Astrocyte of the cerebellum (primary cell): ENCODE data around the gene CD52.

ENCODE experiments used
- DNase-seq: peaks from one replicate; pipeline ENCODE4 v3.0.0-alpha.2; 2011; ENCODE audit warnings: low read depth
- H3K4me3 ChIP-seq: 2 replicates; pipeline ENCODE4 v1.5.1; 2011; ENCODE audit warnings: mild to moderate bottlenecking, low read depth, low read length, moderate library complexity
- in situ Hi-C: cut with HindIII; loops from 2 replicates; pipeline ENCODE4 v1.10.0; 2017; ENCODE audit warnings: low sequenced_read_pairs
- TF ChIP-seq, protein P1 (sequence below): IDR thresholded peaks from 2 replicates; pipeline ENCODE4 v1.5.1; 2012; ENCODE audit warnings: low read length, low read depth, moderate library complexity, mild to moderate bottlenecking; ENCODE audit errors: missing control alignments

The CD52 gene

DNA sequence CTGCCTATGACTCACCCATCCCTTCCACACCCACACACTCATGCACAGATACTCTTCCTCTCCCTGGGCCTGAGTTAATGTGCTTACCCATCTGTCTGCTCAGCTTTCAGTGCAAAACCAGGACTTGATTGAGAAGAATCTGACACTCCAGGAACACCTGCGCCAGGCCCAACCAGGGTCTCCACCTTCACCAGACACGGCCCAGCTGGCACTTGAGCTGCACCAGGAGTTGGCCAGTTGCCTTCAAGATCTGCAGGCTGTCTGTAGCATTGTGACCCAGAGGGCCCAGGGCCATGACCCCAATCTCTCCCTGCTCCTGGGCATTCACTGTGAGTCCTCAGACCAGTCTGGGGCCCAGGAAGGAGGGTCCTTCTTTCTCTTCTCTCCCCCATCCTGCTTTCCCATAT is 41.3 kb upstream of the CD52 start:
- in situ Hi-C loops = no loop called here
- DNase-seq = no peak
- TF ChIP-seq, protein P1, sequence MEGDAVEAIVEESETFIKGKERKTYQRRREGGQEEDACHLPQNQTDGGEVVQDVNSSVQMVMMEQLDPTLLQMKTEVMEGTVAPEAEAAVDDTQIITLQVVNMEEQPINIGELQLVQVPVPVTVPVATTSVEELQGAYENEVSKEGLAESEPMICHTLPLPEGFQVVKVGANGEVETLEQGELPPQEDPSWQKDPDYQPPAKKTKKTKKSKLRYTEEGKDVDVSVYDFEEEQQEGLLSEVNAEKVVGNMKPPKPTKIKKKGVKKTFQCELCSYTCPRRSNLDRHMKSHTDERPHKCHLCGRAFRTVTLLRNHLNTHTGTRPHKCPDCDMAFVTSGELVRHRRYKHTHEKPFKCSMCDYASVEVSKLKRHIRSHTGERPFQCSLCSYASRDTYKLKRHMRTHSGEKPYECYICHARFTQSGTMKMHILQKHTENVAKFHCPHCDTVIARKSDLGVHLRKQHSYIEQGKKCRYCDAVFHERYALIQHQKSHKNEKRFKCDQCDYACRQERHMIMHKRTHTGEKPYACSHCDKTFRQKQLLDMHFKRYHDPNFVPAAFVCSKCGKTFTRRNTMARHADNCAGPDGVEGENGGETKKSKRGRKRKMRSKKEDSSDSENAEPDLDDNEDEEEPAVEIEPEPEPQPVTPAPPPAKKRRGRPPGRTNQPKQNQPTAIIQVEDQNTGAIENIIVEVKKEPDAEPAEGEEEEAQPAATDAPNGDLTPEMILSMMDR = no peak
- no peak overlapping the region for H3K4me3 ChIP-seq

DNA sequence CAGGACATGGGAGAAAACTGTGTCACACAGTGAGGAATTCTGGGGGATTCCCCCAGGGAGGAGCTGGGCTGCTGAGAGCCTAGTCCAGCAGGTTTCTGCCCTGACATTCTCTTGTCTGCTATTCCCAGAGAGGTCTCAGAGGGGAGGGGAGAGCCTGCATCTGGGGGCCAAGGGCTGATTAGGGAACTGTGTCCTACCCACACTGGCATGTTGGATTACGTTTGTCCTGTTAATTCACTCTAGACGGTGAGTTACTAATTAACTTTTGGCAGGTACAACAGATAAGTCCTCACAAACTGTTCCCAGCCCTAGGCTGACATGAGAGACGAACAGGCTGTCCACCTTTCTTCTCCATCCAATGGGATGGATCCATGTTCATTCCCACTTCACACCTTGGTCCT is 40.5 kb upstream of the CD52 start:
- H3K4me3 ChIP-seq = no peak overlapping the region
- DNase-seq = no peak
- in situ Hi-C loops = no loop called here
- TF ChIP-seq, protein P1 = no peak

DNA sequence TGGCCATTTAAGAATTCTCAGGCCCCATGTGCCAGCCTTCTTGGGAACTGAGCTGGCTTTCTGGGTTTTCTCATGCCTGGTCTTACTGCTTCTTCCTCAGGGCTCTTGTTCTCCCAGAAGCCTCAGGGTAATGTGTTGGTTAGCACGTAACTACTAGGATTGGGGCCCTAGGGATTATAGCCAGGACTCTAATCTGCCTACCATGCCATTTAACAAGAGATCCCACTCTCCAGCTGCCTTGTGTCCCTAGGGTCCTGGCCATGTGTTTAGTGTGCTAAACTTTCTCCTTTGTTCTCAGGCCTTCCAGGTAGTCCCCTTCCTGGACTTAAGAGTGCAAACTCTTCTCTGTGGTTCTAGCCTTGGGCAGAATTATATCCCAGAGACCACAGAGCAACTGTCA is 40.0 kb upstream of the CD52 start:
- no peak overlapping the region for H3K4me3 ChIP-seq
- TF ChIP-seq, protein P1 = no peak
- no peak for DNase-seq
- in situ Hi-C loops = no loop called here

DNA sequence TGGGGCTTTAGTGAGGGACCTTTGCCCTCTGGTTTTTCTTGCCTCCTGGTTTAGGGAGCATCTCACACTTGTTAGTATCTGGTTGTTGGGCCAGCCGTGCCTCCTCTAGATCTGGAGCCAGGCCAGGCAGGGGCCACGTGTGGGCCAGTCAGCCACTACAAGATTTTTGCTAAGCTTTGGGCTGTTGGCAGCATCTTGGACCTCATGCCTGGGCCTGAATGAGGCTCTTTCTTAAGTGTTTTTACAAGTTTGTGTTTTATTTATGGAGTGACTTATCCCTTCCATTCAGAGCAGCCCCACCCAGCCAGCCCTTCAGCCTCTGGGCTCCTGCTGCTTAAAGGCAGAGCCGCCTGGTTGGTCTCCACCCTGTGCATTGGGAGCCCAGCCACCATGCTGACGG is 39.5 kb upstream of the CD52 start:
- H3K4me3 ChIP-seq = no peak overlapping the region
- no peak for DNase-seq
- TF ChIP-seq, protein P1 = no peak
- in situ Hi-C loops = no loop called here

DNA sequence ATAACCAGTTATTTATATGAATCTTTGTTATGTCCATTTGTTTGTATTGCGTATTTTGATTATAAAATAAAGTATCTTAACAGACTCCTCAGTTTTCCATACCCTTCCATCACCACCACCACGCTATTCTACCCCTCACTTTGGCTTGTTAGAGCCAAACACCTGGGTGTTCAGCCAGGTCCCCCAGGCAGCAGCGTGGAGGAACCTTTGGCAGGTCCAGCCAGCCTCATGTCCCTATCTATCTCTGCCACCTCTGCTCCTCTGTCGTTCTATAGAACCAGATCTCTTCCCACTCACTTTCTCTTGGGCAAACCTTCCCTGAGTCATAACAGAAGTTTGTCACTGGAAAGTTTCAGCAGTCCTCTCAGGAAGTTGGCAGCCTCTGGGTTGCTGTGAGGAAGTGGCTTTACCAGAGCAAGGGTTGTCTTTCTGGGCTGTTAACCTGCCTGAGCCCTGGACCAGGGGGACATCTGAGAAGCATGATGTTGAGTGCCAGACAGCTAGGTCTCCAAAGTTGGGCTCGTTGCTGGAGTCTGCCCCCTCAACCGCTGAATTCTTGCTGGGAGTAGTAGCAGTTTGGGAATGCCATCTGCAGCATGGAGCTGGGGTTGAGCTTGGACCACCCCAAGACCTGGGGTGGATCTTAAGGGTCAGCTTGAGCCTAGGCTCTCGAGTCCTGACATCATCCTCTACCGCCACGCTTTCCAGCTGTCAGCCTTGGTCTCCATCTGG is 38.9 kb upstream of the CD52 start:
- peak overlapping the region; percentile 81 for H3K4me3 ChIP-seq
- TF ChIP-seq, protein P1 = no peak
- DNase-seq = no peak
- in situ Hi-C loops = no loop called here

DNA sequence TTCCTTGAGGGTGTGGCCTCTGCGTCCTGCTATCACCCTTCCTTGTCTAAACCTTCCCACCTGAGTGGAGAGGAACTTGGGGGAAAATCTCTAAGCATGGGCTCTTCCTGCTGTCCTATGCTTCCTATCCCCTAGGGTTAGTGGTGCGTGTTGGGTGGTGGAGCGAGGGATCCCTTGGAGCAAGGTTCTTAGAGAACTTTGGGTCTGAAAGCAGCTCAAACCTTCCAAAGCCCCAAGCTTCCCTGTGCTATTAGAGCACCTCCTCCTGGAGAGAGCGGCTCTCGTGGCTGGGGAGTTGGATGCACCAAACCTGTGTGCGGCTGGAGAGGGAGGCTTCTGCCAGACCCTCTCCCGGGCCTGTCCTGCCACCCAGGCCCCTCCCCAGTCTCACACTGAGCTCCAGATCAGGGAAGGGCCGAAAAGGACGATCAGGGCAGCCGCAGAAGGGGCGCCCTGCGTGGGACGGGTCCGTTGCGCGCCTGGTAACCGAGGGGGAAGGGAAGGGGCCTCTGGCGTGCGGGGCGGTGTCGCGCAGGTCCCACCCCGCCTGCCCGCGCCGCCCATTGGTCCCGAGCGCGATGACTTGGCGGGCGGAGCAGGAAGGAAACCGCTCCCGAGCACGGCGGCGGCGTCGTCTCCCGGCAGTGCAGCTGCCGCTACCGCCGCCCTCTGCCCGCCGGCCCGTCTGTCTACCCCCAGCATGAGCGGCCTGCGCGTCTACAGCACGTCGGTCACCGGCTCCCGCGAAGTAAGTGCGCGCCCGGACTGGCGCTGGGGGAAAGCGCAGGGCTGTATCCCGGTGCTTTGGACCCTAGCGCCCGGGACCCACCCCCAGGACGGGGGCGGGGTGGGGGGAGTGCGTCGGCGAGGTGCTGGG is 38.1 kb upstream of the CD52 start, which contains the start of gene SH3BGRL3:
SH3BGRL3 (plus strand) TSS at position 631 of the 877 bp plus-strand sequence; CDS start at position 701, 70 bp downstream.
- in situ Hi-C loops = no loop called here
- TF ChIP-seq, protein P1 = peak; percentile 64
- no peak for DNase-seq
- peak within 1 kb of the TSS; percentile 81 for H3K4me3 ChIP-seq
